ENCODE results near the gene TIGD1.

DNA sequence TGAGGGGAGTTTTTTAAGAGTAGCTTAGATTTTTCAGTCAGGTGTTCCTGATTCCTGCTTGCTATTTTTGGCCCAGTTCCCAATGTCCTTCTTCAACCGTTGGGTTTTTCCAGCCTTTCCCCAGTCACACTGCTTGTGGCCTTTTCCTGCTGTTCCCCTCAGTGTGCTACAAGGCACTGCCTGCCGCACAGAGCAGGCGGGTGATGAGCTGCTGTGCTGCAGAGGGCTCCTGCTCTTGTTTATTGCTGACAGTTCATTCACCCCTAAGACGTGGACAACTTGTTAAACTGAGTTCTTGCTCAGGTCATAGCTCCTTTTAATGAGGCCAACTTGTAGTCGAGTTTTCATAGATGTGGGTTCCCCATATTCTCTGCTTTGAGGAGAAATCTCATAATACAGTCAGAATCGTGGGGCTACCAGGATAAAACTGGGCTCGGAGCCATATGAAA is 20.7 kb upstream of the TIGD1 start:
- TF ChIP-seq, protein P1, sequence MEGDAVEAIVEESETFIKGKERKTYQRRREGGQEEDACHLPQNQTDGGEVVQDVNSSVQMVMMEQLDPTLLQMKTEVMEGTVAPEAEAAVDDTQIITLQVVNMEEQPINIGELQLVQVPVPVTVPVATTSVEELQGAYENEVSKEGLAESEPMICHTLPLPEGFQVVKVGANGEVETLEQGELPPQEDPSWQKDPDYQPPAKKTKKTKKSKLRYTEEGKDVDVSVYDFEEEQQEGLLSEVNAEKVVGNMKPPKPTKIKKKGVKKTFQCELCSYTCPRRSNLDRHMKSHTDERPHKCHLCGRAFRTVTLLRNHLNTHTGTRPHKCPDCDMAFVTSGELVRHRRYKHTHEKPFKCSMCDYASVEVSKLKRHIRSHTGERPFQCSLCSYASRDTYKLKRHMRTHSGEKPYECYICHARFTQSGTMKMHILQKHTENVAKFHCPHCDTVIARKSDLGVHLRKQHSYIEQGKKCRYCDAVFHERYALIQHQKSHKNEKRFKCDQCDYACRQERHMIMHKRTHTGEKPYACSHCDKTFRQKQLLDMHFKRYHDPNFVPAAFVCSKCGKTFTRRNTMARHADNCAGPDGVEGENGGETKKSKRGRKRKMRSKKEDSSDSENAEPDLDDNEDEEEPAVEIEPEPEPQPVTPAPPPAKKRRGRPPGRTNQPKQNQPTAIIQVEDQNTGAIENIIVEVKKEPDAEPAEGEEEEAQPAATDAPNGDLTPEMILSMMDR (IDR thresholded peaks at IDR 0.05): no peak
- TF ChIP-seq EP300 (IDR thresholded peaks at IDR 0.05) (no peak), POLR2A (IDR thresholded peaks at IDR 0.05) (no peak)
